HepG2 (cell line): Measurements from ENCODE around the gene RABGAP1L. TPM values are rescaled to one million over a fixed set of nuclear protein-coding genes. Genes with fewer than 3 reads are reported as not detected.
A peak's percentile ranks its signal among the peaks of the same experiment; 100 is the strongest.

ENCODE experiments used
- ELK4 ChIP-seq: sonication (generic); formaldehyde crosslinking; IDR thresholded peaks from 2 replicates; pipeline ENCODE4 v1.9.0; 2021; ENCODE audit warnings: missing genetic modification reagents, borderline replicate concordance
- EP300 ChIP-seq, 3 experiments: sonication (generic) in 1 of 3; formaldehyde crosslinking in 1 of 3; IDR thresholded peaks; 2 replicates each; pipeline versions ENCODE4 v1.5.1 to v1.6.1; 2011 to 2020; ENCODE audit warnings: low read depth in 2 of 3, low read length in 2 of 3, borderline replicate concordance in 1 of 3, improper control_type of control experiment in 1 of 3, mild to moderate bottlenecking in 1 of 3, missing genetic modification reagents in 1 of 3, moderate library complexity in 1 of 3
- GFI1 ChIP-seq: sonication (generic); formaldehyde crosslinking; IDR thresholded peaks from 2 replicates; pipeline ENCODE4 v1.5.0; 2020; ENCODE audit warnings: missing genetic modification reagents, mild to moderate bottlenecking, borderline replicate concordance
- NCOA2 ChIP-seq: sonication (generic); formaldehyde crosslinking; IDR thresholded peaks from 2 replicates; pipeline ENCODE4 v1.8.0; 2022; ENCODE audit warnings: inconsistent platforms
- NFYC ChIP-seq: IDR thresholded peaks from 2 replicates; pipeline ENCODE4 v1.6.1; 2016; ENCODE audit warnings: missing genetic modification reagents, missing compliant biosample characterization
- PCBP1 ChIP-seq: fragments of 200-400 bp; formaldehyde crosslinking; IDR thresholded peaks from 2 replicates; pipeline ENCODE4 v1.6.1; 2017; ENCODE audit warnings: mild to moderate bottlenecking, low read depth, low read length, borderline replicate concordance
- SETDB1 ChIP-seq: sonication (generic); formaldehyde crosslinking; IDR thresholded peaks from 2 replicates; pipeline ENCODE4 v1.5.1; 2020; ENCODE audit warnings: missing genetic modification reagents, mild to moderate bottlenecking, borderline replicate concordance
- ZBTB26 ChIP-seq: IDR thresholded peaks from 2 replicates; pipeline ENCODE4 v1.6.1; 2016; ENCODE audit warnings: missing compliant biosample characterization, missing genetic modification reagents, borderline replicate concordance
- ZNF329 ChIP-seq: sonication (generic); formaldehyde crosslinking; IDR thresholded peaks from 2 replicates; pipeline ENCODE4 v1.9.0; 2021; ENCODE audit warnings: low read depth, mild to moderate bottlenecking, missing genetic modification reagents
- ZNF766 ChIP-seq: sonication (generic); formaldehyde crosslinking; IDR thresholded peaks from 2 replicates; pipeline ENCODE4 v1.5.0; 2020; ENCODE audit warnings: missing genetic modification reagents, borderline replicate concordance
- polyA plus RNA-seq, 8 experiments: library from polyadenylated mRNA; depleted of rRNA in 3 of 8; stranded (reverse) in 7 of 8; unstranded in 1 of 8; fragments of >200 nt; fragmentation: Illumina TruSeq in 4 of 8; extraction: Trizol in 4 of 8; gene quantifications; 2 replicates each; pipeline versions ENCODE4 v1.2.1 to v1.2.3, GENCODE V29; 2011 to 2016; ENCODE audit warnings: low read depth in 4 of 8, missing spikeins in 1 of 8, mixed read lengths in 1 of 8; ENCODE audit not compliant: insufficient read depth in 1 of 8
- total RNA-seq, 5 experiments: library from RNA; depleted of rRNA; stranded (reverse); fragments of >200 nt; fragmentation: Illumina TruSeq; extraction: Trizol; gene quantifications; 2 replicates each; pipeline ENCODE4 v1.2.3, GENCODE V29; 2016; ENCODE audit warnings: low read depth in 1 of 5
- TF ChIP-seq, protein P1 (sequence below): sonication (generic); formaldehyde crosslinking; IDR thresholded peaks from 2 replicates; pipeline ENCODE4 v1.5.0; 2020; ENCODE audit warnings: mild to moderate bottlenecking, missing genetic modification reagents, borderline replicate concordance
- TF ChIP-seq, protein P2 (sequence below): sonication (generic); formaldehyde crosslinking; IDR thresholded peaks from 2 replicates; pipeline ENCODE4 v1.8.1; 2022; ENCODE audit warnings: mild to moderate bottlenecking, missing genetic modification reagents

Gene RABGAP1L
- total and polyA plus RNA-seq, 2 of the 13 experiments (the other 11 are each of a cell fraction or from before 2014, with no cell fraction given) = 7.9 to 22.6 TPM

- TF ChIP-seq ZNF329 (CRISPR knock-in tag) = no peak
- TF ChIP-seq ELK4 (CRISPR knock-in tag) = no peak
- TF ChIP-seq GFI1 = peak; percentile 55; the same call in 1 of the 2 replicates
- TF ChIP-seq NCOA2 = peak; percentile 37
- peak in 1 of 2 experiments; percentile 49; a peak in 2 of 4 replicates for TF ChIP-seq EP300 (IDR thresholded peaks at IDR 0.05; ENCODE audit: low read depth in 2 of 2, low read length in 2 of 2)
- peak; percentile 39; the same call in 1 of the 2 replicates for TF ChIP-seq EP300 (CRISPR knock-in tag; IDR thresholded peaks at IDR 0.05; ENCODE audit: borderline replicate concordance)
- no peak for TF ChIP-seq PCBP1
- TF ChIP-seq, protein P1, sequence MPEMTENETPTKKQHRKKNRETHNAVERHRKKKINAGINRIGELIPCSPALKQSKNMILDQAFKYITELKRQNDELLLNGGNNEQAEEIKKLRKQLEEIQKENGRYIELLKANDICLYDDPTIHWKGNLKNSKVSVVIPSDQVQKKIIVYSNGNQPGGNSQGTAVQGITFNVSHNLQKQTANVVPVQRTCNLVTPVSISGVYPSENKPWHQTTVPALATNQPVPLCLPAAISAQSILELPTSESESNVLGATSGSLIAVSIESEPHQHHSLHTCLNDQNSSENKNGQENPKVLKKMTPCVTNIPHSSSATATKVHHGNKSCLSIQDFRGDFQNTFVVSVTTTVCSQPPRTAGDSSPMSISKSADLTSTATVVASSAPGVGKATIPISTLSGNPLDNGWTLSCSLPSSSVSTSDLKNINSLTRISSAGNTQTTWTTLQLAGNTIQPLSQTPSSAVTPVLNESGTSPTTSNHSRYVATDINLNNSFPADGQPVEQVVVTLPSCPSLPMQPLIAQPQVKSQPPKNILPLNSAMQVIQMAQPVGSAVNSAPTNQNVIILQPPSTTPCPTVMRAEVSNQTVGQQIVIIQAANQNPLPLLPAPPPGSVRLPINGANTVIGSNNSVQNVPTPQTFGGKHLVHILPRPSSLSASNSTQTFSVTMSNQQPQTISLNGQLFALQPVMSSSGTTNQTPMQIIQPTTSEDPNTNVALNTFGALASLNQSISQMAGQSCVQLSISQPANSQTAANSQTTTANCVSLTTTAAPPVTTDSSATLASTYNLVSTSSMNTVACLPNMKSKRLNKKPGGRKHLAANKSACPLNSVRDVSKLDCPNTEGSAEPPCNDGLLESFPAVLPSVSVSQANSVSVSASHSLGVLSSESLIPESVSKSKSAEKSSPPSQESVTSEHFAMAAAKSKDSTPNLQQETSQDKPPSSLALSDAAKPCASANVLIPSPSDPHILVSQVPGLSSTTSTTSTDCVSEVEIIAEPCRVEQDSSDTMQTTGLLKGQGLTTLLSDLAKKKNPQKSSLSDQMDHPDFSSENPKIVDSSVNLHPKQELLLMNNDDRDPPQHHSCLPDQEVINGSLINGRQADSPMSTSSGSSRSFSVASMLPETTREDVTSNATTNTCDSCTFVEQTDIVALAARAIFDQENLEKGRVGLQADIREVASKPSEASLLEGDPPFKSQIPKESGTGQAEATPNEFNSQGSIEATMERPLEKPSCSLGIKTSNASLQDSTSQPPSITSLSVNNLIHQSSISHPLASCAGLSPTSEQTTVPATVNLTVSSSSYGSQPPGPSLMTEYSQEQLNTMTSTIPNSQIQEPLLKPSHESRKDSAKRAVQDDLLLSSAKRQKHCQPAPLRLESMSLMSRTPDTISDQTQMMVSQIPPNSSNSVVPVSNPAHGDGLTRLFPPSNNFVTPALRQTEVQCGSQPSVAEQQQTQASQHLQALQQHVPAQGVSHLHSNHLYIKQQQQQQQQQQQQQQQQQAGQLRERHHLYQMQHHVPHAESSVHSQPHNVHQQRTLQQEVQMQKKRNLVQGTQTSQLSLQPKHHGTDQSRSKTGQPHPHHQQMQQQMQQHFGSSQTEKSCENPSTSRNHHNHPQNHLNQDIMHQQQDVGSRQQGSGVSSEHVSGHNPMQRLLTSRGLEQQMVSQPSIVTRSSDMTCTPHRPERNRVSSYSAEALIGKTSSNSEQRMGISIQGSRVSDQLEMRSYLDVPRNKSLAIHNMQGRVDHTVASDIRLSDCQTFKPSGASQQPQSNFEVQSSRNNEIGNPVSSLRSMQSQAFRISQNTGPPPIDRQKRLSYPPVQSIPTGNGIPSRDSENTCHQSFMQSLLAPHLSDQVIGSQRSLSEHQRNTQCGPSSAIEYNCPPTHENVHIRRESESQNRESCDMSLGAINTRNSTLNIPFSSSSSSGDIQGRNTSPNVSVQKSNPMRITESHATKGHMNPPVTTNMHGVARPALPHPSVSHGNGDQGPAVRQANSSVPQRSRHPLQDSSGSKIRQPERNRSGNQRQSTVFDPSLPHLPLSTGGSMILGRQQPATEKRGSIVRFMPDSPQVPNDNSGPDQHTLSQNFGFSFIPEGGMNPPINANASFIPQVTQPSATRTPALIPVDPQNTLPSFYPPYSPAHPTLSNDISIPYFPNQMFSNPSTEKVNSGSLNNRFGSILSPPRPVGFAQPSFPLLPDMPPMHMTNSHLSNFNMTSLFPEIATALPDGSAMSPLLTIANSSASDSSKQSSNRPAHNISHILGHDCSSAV (CRISPR knock-in tag) = no peak
- no peak for TF ChIP-seq ZNF766 (CRISPR knock-in tag)
- TF ChIP-seq, protein P2, sequence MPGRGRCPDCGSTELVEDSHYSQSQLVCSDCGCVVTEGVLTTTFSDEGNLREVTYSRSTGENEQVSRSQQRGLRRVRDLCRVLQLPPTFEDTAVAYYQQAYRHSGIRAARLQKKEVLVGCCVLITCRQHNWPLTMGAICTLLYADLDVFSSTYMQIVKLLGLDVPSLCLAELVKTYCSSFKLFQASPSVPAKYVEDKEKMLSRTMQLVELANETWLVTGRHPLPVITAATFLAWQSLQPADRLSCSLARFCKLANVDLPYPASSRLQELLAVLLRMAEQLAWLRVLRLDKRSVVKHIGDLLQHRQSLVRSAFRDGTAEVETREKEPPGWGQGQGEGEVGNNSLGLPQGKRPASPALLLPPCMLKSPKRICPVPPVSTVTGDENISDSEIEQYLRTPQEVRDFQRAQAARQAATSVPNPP (CRISPR knock-in tag) = no peak
- TF ChIP-seq NFYC (CRISPR knock-in tag) = no peak; the same call in 1 of the 2 replicates
- TF ChIP-seq ZBTB26 (CRISPR knock-in tag) = no peak
- TF ChIP-seq SETDB1 (CRISPR knock-in tag) = no peak
Observed at GRCh38 chr1:175023043-175023921, 864.0 kb downstream of the RABGAP1L start, which contains the start of gene MRPS14 (continued).
